A673 (cell line): ENCODE measurements around the gene PRRC2B. TPM values are rescaled to one million over a fixed set of nuclear protein-coding genes. Genes with fewer than 3 reads are reported as not detected.

Experiments used
- BruUV-seq: library from RNA; stranded (reverse); fragments of 400-500 nt; replicated peaks from 2 replicates; lab custom pipeline; 2021; lab: Mats Ljungman, UMichigan
- CTCF ChIA-PET: fragments of 300-600 bp; sonication (Branson Sonifier 250); formaldehyde crosslinking; loops from one replicate; lab custom pipeline; 2022; ENCODE audit warnings: antibody characterized with exemption; lab: Charles Lee
- POLR2A ChIA-PET: fragments of 300-600 bp; sonication (Branson Sonifier 250); formaldehyde crosslinking; loops from one replicate; lab custom pipeline; 2022; ENCODE audit warnings: antibody characterized with exemption; ENCODE audit not compliant: low non-redundant PET; lab: Charles Lee
- DNase-seq: peaks from one replicate; pipeline ENCODE4 v3.0.0-alpha.2; 2015; ENCODE audit warnings: low spot score
- H3K27ac ChIP-seq: fragments of 200-600 bp; sonication (generic); 2 replicates; pipeline ENCODE4 v1.5.1; 2016; ENCODE audit warnings: mixed run types, low read depth, mild to moderate bottlenecking, mixed read lengths, antibody characterized with exemption, low read length; ENCODE audit not compliant: poor library complexity, severe bottlenecking
- H3K27me3 ChIP-seq: fragments of 200-600 bp; sonication (generic); replicated peaks from 2 replicates; pipeline ENCODE4 v1.6.1; 2017; ENCODE audit warnings: mixed run types, low read depth, mild to moderate bottlenecking, mixed read lengths, antibody characterized with exemption, low read length; ENCODE audit not compliant: insufficient read depth, poor library complexity
- H3K36me3 ChIP-seq: fragments of 200-600 bp; sonication (generic); 2 replicates; pipeline ENCODE4 v1.6.1; 2016; ENCODE audit warnings: mixed run types, mild to moderate bottlenecking, mixed read lengths, antibody characterized with exemption, low read length; ENCODE audit not compliant: insufficient read depth, poor library complexity, severe bottlenecking
- H3K4me1 ChIP-seq: fragments of 200-600 bp; sonication (generic); 2 replicates; pipeline ENCODE4 v1.6.1; 2017; ENCODE audit warnings: mixed run types, mild to moderate bottlenecking, mixed read lengths, antibody characterized with exemption, low read length; ENCODE audit not compliant: insufficient read depth, poor library complexity, severe bottlenecking
- H3K4me3 ChIP-seq: fragments of 200-600 bp; sonication (generic); 2 replicates; pipeline ENCODE4 v1.5.1; 2016; ENCODE audit warnings: low read depth, mixed run types, mild to moderate bottlenecking, mixed read lengths, low read length; ENCODE audit not compliant: poor library complexity, severe bottlenecking
- H3K9me3 ChIP-seq: fragments of 200-600 bp; sonication (generic); 2 replicates; pipeline ENCODE4 v1.6.1; 2016; ENCODE audit warnings: mixed run types, low read depth, mild to moderate bottlenecking, mixed read lengths, antibody characterized with exemption, low read length; ENCODE audit not compliant: poor library complexity, severe bottlenecking
- EZH2 ChIP-seq: fragments of 200-600 bp; sonication (generic); IDR thresholded peaks from 2 replicates; pipeline ENCODE4 v1.6.1; 2017; ENCODE audit warnings: borderline replicate concordance, low read depth, mild to moderate bottlenecking, mixed read lengths, antibody characterized with exemption, low read length; ENCODE audit not compliant: poor library complexity, severe bottlenecking
- intact Hi-C: fragments of 100-400 bp; cut with micrococcal nuclease; formaldehyde crosslinking; loops from one replicate; pipeline ENCODE4 v1.10.0; 2022; ENCODE audit not compliant: unreplicated experiment
- total RNA-seq: library from RNA; stranded (reverse); gene quantifications from 2 replicates; pipeline ENCODE4 v1.2.3, GENCODE V29; 2021
- TF ChIP-seq, protein P1 (sequence below): fragments of 300-800, 200-600 bp; sonication (generic); conservative IDR thresholded peaks from 2 replicates; pipeline ENCODE4 v1.5.1; 2017; ENCODE audit warnings: low read depth, mild to moderate bottlenecking, antibody characterized with exemption, low read length, moderate library complexity, mixed read lengths

PRRC2B gene
- total RNA-seq, 1 experiment from 2014 or later, result 317 TPM

DNA sequence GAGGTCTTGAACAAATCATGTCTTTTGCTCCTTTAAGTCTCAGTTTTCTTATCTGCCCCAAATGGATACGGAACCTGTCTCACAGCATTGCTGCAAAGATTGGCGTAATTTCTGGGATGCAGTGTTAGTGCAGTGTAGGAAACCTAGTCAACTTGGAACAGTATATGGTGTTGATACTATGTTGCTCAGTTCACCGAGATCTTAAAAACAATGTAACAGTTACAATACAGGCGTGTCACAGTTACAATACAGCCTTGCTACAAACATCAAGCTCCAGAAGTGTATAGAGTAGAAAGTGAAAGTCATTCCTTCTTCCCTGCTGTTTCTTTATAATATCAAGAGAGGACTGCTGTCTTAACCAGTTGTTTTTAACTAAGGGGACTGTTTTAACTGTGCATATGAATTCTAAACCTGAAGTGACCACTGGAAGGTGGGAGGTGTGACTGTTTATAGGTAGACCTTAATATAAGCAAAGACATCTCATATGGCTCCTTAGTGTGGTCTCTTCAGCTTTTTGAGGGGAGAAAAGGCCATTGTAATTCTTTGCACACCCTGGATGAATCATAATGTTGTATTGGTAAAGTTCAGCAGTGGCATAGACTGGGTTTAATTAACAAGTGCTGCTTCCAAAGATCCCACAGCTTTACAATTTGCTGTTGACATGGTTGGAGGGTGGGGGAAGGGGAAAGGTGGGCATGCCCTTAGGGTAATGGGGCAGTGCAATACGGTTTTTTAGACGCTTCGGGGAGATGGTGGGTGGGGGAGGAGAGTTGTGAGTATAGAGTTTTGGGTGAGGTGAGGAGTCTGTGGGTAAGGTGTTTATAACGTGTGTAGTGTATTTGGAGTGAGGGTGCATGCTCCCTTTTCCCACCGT, 12.9 kb downstream of the PRRC2B start:
- Histone ChIP-seq H3K9me3 (no peaks in the 10 kb centered on the region), H3K4me1 (peaks cover 62% of the 10 kb centered on the region), H3K27me3 (no peaks in the 10 kb centered on the region), H3K36me3 (peaks cover 3% of the 10 kb centered on the region), H3K27ac (peak overlapping the region; percentile 54), H3K4me3 (no peak overlapping the region)
- TF ChIP-seq, protein P1, sequence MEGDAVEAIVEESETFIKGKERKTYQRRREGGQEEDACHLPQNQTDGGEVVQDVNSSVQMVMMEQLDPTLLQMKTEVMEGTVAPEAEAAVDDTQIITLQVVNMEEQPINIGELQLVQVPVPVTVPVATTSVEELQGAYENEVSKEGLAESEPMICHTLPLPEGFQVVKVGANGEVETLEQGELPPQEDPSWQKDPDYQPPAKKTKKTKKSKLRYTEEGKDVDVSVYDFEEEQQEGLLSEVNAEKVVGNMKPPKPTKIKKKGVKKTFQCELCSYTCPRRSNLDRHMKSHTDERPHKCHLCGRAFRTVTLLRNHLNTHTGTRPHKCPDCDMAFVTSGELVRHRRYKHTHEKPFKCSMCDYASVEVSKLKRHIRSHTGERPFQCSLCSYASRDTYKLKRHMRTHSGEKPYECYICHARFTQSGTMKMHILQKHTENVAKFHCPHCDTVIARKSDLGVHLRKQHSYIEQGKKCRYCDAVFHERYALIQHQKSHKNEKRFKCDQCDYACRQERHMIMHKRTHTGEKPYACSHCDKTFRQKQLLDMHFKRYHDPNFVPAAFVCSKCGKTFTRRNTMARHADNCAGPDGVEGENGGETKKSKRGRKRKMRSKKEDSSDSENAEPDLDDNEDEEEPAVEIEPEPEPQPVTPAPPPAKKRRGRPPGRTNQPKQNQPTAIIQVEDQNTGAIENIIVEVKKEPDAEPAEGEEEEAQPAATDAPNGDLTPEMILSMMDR, result no peak
- TF ChIP-seq EZH2, result no peak
- ChIA-PET POLR2A (no interaction called here), CTCF (interaction anchor here (0.7 kb wide), 1 partner anchor 35 kb away, joined by 3 read pairs; no protein-coding TSS in a partner anchor)
- no peak for DNase-seq
- intact Hi-C loops, result no loop called here
- BruUV-seq, result no TSS peak

DNA sequence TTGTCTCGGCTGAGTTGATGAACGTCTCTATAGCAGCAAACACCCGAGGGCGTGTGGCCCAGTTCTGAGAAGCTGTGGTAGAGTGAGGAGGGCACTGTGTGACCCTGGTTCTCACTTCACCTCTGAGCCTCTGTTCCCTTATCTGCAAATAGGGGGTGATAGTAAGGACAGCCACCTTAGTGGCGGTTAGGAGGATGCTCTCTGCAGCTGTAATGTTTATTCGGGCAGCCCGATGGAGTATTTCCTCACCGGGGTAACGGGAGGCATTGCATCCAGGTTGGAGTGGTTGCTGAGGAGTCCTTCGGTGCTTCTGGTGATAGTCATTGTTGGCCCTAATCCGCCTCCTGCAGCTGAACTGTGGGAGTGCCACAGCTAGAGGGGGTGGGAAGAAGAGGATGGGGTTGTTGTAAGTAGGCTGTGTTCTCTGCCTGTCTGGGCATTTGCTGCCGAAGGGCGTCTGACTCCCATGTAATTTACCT, 13.9 kb downstream of the PRRC2B start:
- Histone ChIP-seq H3K4me3 (no peak overlapping the region), H3K36me3 (peaks cover 3% of the 10 kb centered on the region), H3K27me3 (no peaks in the 10 kb centered on the region), H3K27ac (peak overlapping the region; percentile 54), H3K9me3 (no peaks in the 10 kb centered on the region), H3K4me1 (peaks cover 57% of the 10 kb centered on the region)
- POLR2A ChIA-PET, result no interaction called here
- BruUV-seq, result no TSS peak
- intact Hi-C loops, result no loop called here
- CTCF ChIA-PET, result no interaction called here
- peak; percentile 41 for DNase-seq
- TF ChIP-seq EZH2, result no peak
- TF ChIP-seq, protein P1, result peak; percentile 29; the same call in 1 of the 2 replicates

DNA sequence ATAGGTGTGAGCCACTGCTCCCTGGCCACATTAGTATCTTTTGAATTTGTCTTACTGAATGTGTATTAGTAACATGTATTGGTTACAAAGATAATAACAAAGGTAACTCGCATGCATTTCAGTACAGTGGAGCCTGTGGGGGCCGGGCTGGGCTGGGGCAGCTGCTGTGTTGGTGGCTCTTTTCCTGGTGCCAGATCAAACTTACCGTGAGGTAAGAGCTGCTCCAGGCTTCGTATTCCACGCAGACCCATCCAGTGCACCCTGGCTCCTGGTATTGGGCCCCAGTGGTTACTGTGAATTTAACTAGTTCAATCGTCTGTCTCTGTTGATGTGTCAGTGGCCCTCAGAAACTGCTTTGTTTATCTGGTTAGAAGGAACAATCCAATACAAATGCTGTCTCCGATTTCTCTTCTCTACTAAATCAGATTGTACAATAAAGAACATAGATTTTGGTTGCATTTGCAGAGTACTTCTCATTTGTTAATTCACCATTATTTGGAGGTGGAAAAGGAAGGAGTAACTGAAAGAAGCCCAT, 15.6 kb downstream of the PRRC2B start:
- TF ChIP-seq, protein P1, result no peak
- no peak for TF ChIP-seq EZH2
- POLR2A ChIA-PET, result no interaction called here
- CTCF ChIA-PET, result no interaction called here
- BruUV-seq, result no TSS peak
- no peaks in the 10 kb centered on the region for H3K9me3 ChIP-seq
- H3K27me3 ChIP-seq, result no peaks in the 10 kb centered on the region
- H3K4me1 ChIP-seq, result peaks cover 47% of the 10 kb centered on the region
- H3K36me3 ChIP-seq, result no peaks in the 10 kb centered on the region
- no peak overlapping the region for H3K27ac ChIP-seq
- no peak for DNase-seq
- H3K4me3 ChIP-seq, result no peak overlapping the region
- intact Hi-C loops, result no loop called here
